HCT116 (cell line): ENCODE measurements around the gene IPO7. TPM values are rescaled to one million over a fixed set of nuclear protein-coding genes. Genes with fewer than 3 reads are reported as not detected.

ENCODE experiments used
- ATAC-seq: fragments of 200-7000 bp; cut with Tn5 transposase; 2 replicates; pipeline ENCODE4 v1.9.1; 2020; ENCODE audit warnings: mild to moderate bottlenecking, moderate library complexity
- BruUV-seq: library from RNA; stranded (reverse); fragments of 400-500 nt; replicated peaks from 2 replicates; lab custom pipeline; 2021; lab: Mats Ljungman, UMichigan
- CTCF ChIA-PET: fragments of 300-600 bp; sonication (Branson Sonifier 250); formaldehyde crosslinking; loops from one replicate; lab custom pipeline; 2021; ENCODE audit warnings: antibody characterized with exemption; lab: Charles Lee
- POLR2A ChIA-PET: fragments of 300-600, 350-600 bp; sonication (Branson Sonifier 250); formaldehyde crosslinking; loops from one replicate; lab custom pipeline; 2021; ENCODE audit warnings: antibody characterized with exemption; lab: Charles Lee
- RAD21 ChIA-PET, 2 experiments: fragments of 300-600 bp; sonication (Branson Sonifier 250); formaldehyde crosslinking; loops; one replicate each; lab custom pipeline; 2023; ENCODE audit warnings: low total read pairs in 2 of 2; ENCODE audit not compliant: uncharacterized antibody in 2 of 2, unreplicated experiment in 2 of 2, low non-redundant PET in 1 of 2; lab: Charles Lee
- DNase-seq: peaks from one replicate; pipeline ENCODE4 v3.0.0-alpha.2; 2010; ENCODE audit warnings: low read depth, low spot score
- H2AFZ ChIP-seq: fragments of 200-600 bp; shearing (Covaris generic), sonication (generic); 2 replicates; pipeline ENCODE4 v1.6.1; 2017; ENCODE audit warnings: low read depth, mixed run types, mixed read lengths, antibody characterized with exemption, low read length; ENCODE audit not compliant: poor library complexity, severe bottlenecking
- H3K27ac ChIP-seq: 2 replicates; pipeline ENCODE4 v1.5.1; 2012; ENCODE audit warnings: low read depth, low read length
- H3K27me3 ChIP-seq: fragments of 200-600 bp; sonication (generic); 2 replicates; pipeline ENCODE4 v1.6.1; 2016; ENCODE audit warnings: mixed run types, low read length, mixed read lengths; ENCODE audit not compliant: insufficient read depth
- H3K36me3 ChIP-seq, 2 experiments: fragments of 200-500 bp in 1 of 2; fragments of 200-600 bp in 1 of 2; sonication (Bioruptor generic) in 1 of 2; sonication (generic) in 1 of 2; 2 replicates each; pipeline versions ENCODE4 v1.5.1 to v1.6.1; 2014 to 2016; ENCODE audit warnings: low read length in 2 of 2, inconsistent platforms in 1 of 2, mixed read lengths in 1 of 2, mixed run types in 1 of 2; ENCODE audit not compliant: insufficient read depth in 2 of 2, control insufficient read depth in 1 of 2
- H3K4me1 ChIP-seq, 2 experiments: fragments of 200-600 bp in 1 of 2; sonication (generic) in 1 of 2; 2 replicates each; pipeline versions ENCODE4 v1.5.1 to v1.6.1; 2012 to 2017; ENCODE audit warnings: low read length in 2 of 2, inconsistent platforms in 1 of 2, mild to moderate bottlenecking in 1 of 2, mixed read lengths in 1 of 2, mixed run types in 1 of 2, moderate library complexity in 1 of 2; ENCODE audit not compliant: insufficient read depth in 2 of 2, control insufficient read depth in 1 of 2
- H3K4me2 ChIP-seq: fragments of 200-600 bp; sonication (generic); 2 replicates; pipeline ENCODE4 v1.6.1; 2017; ENCODE audit warnings: mixed run types, low read length, mixed read lengths
- H3K4me3 ChIP-seq, 2 experiments: fragments of 200-600 bp in 1 of 2; sonication (generic) in 1 of 2; replicated peaks in 1 of 2; 2 replicates each; pipeline ENCODE4 v1.5.1; 2011 to 2016; ENCODE audit warnings: low read length in 2 of 2, control low read depth in 1 of 2, low read depth in 1 of 2, mild to moderate bottlenecking in 1 of 2, mixed read lengths in 1 of 2, mixed run types in 1 of 2
- H3K79me2 ChIP-seq: fragments of 200-600 bp; sonication (generic); 2 replicates; pipeline ENCODE4 v1.6.1; 2017; ENCODE audit warnings: mild to moderate bottlenecking, mixed run types, low read length, moderate library complexity, mixed read lengths; ENCODE audit not compliant: insufficient read depth
- H3K9ac ChIP-seq: fragments of 200-600 bp; sonication (generic); 2 replicates; pipeline ENCODE4 v1.6.1; 2016; ENCODE audit warnings: low read length, mixed read lengths
- H3K9me2 ChIP-seq: fragments of 200-600 bp; sonication (generic), shearing (Covaris generic); 2 replicates; pipeline ENCODE4 v1.6.1; 2017; ENCODE audit warnings: mixed run types, mild to moderate bottlenecking, moderate library complexity; ENCODE audit not compliant: insufficient read depth
- H3K9me3 ChIP-seq, 2 experiments: fragments of 200-500 bp in 1 of 2; fragments of 200-600 bp in 1 of 2; sonication (Bioruptor generic) in 1 of 2; sonication (generic) in 1 of 2; 2 replicates each; pipeline ENCODE4 v1.6.1; 2014 to 2017; ENCODE audit warnings: low read length in 2 of 2, mixed read lengths in 2 of 2, inconsistent platforms in 1 of 2, low read depth in 1 of 2, mild to moderate bottlenecking in 1 of 2, mixed run types in 1 of 2, moderate library complexity in 1 of 2; ENCODE audit not compliant: control insufficient read depth in 1 of 2, insufficient read depth in 1 of 2
- H4K20me1 ChIP-seq: fragments of 200-600 bp; sonication (generic), shearing (Covaris generic); 2 replicates; pipeline ENCODE4 v1.6.1; 2017; ENCODE audit warnings: mixed run types, mild to moderate bottlenecking, moderate library complexity; ENCODE audit not compliant: insufficient read depth
- EGR1 ChIP-seq: IDR thresholded peaks from 2 replicates; pipeline ENCODE4 v1.6.1; 2012; ENCODE audit warnings: low read depth
- FOSL1 ChIP-seq: IDR thresholded peaks from 2 replicates; pipeline ENCODE4 v1.6.1; 2012; ENCODE audit warnings: low read depth
- JUND ChIP-seq: IDR thresholded peaks from 2 replicates; pipeline ENCODE4 v1.6.1; 2012
- POLR2A ChIP-seq: IDR thresholded peaks from 2 replicates; pipeline ENCODE4 v1.7.0; 2011; ENCODE audit warnings: borderline replicate concordance; ENCODE audit not compliant: insufficient read depth, insufficient read length; ENCODE audit errors: extremely low read depth
- TCF7L2 ChIP-seq: IDR thresholded peaks from 2 replicates; pipeline ENCODE4 v1.7.0; 2011; ENCODE audit warnings: borderline replicate concordance, inconsistent platforms; ENCODE audit not compliant: insufficient read depth, insufficient read length; ENCODE audit errors: extremely low read depth
- intact Hi-C: fragments of 100-400 bp; cut with micrococcal nuclease; formaldehyde crosslinking; loops from 2 replicates; pipeline ENCODE4 v1.10.0; 2022
- total RNA-seq: library from RNA; stranded (reverse); gene quantifications from one replicate; pipeline ENCODE4 v1.2.1, GENCODE V29; 2021; ENCODE audit not compliant: unreplicated experiment
- TF ChIP-seq, protein P1 (sequence below): IDR thresholded peaks from 2 replicates; pipeline ENCODE4 v1.6.1; 2012
- TF ChIP-seq, protein P2 (sequence below): IDR thresholded peaks from 2 replicates; pipeline ENCODE4 v1.6.1; 2011; ENCODE audit warnings: mild to moderate bottlenecking, low read length, moderate library complexity; ENCODE audit not compliant: insufficient replicate concordance; ENCODE audit errors: extremely low read depth
- TF ChIP-seq, protein P3 (sequence below): IDR thresholded peaks from 2 replicates; pipeline ENCODE4 v1.6.1; 2012; ENCODE audit warnings: low read depth

IPO7 gene
- total RNA-seq, 1 experiment from 2014 or later, result 186 TPM

DNA sequence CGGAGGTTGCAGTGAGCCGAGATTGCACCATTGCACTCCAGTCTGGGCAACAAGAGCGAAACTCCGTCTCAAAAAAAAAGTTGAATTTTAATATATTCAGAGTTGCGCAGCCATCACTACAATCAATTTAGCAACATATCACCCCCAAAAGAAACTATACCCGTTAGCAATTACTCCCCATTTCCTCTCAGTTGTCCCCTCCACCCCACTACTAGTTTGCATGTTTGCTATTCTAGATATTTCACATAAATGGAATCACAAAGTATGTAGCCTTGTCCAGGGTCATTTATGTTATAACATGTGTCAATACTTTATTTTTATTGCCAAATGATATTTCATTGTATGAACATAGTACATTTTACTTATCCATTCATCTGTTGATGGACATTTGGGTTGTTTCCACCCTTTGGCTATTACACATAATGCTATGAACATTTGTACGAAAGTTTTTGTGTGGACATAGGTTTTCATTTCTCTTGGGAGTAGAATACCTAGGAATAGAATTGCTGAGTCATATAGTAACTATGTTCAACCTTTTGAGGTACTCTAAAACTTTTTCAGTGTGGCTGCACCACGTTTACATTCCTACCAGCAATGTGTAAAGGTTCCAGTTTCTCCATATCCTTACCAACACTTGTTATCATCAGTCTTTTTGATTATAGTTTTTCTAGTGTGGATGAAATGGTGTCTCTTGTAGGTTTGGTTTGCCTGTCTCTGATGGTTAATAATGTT lies 78.5 kb downstream of the IPO7 start:
- H3K9ac ChIP-seq, result peak overlapping the region; percentile 24
- peak overlapping the region; percentile 49; the same call in 1 of the 2 replicates for H3K27ac ChIP-seq
- ChIA-PET CTCF (no interaction called here), RAD21 (no interaction called here), POLR2A (no interaction called here)
- no peaks in the 10 kb centered on the region for H3K36me3 ChIP-seq
- no TSS peak for BruUV-seq
- H3K9me3 ChIP-seq, result no peaks in the 10 kb centered on the region
- peak overlapping the region; percentile 83 for H3K4me2 ChIP-seq
- TF ChIP-seq FOSL1 (peak; percentile 34; the same call in 1 of the 2 replicates), JUND (no peak)
- TF ChIP-seq, protein P1, sequence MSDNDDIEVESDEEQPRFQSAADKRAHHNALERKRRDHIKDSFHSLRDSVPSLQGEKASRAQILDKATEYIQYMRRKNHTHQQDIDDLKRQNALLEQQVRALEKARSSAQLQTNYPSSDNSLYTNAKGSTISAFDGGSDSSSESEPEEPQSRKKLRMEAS, result 0 out of 2 replicates have a peak, but pooled peaks have one; percentile 28
- no peaks in the 10 kb centered on the region for H4K20me1 ChIP-seq
- no peaks in the 10 kb centered on the region for H3K27me3 ChIP-seq
- peaks cover 74% of the 10 kb centered on the region for H3K79me2 ChIP-seq
- ATAC-seq (no peak), DNase-seq (no peak)
- H3K4me3 ChIP-seq, result peak overlapping the region in 1 of 2 experiments; percentile 3; a peak in 1 of 4 replicates
- peaks cover 10 to 27% of the 10 kb centered on the region in 2 experiments for H3K4me1 ChIP-seq
- no peaks in the 10 kb centered on the region for H3K9me2 ChIP-seq
- no peak overlapping the region for H2AFZ ChIP-seq
- intact Hi-C loops, result loop anchor here (5.0 kb wide), 1 partner anchor 149 kb away; no protein-coding TSS in a partner anchor

DNA sequence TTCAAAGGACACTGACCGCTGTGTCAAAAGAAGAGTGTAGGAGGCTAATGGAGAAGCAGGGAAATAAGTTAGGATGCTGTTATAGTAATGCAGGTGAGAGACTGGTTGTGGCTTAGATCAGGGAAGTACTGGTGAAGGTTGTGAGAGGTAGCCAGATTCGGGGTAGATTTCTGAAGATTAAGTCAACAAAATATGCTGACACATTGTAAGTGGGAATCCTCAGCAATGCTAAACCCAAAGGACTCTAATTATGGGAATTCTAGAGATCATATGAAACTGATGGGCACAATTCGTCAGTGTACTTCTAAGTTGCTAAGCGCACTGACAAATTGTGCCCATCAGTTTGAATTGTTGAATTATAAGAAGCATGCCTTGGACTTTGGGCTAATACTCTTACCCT lies 86.3 kb downstream of the IPO7 start:
- H3K9me3 ChIP-seq, result no peaks in the 10 kb centered on the region
- H3K36me3 ChIP-seq, result peaks cover 9 to 19% of the 10 kb centered on the region in 2 experiments; a peak in 3 of 4 replicates
- intact Hi-C loops, result no loop called here
- H3K27me3 ChIP-seq, result no peaks in the 10 kb centered on the region
- no peak overlapping the region for H3K27ac ChIP-seq
- ChIA-PET POLR2A (no interaction called here), CTCF (no interaction called here), RAD21 (no interaction called here)
- peaks cover 37% of the 10 kb centered on the region for H3K79me2 ChIP-seq
- no peak overlapping the region for H2AFZ ChIP-seq
- ATAC-seq (no peak), DNase-seq (no peak)
- no peak overlapping the region for H3K4me2 ChIP-seq
- TF ChIP-seq EGR1 (no peak), POLR2A (no peak), TCF7L2 (no peak)
- TF ChIP-seq, protein P2, sequence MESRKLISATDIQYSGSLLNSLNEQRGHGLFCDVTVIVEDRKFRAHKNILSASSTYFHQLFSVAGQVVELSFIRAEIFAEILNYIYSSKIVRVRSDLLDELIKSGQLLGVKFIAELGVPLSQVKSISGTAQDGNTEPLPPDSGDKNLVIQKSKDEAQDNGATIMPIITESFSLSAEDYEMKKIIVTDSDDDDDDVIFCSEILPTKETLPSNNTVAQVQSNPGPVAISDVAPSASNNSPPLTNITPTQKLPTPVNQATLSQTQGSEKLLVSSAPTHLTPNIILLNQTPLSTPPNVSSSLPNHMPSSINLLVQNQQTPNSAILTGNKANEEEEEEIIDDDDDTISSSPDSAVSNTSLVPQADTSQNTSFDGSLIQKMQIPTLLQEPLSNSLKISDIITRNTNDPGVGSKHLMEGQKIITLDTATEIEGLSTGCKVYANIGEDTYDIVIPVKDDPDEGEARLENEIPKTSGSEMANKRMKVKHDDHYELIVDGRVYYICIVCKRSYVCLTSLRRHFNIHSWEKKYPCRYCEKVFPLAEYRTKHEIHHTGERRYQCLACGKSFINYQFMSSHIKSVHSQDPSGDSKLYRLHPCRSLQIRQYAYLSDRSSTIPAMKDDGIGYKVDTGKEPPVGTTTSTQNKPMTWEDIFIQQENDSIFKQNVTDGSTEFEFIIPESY, result no peak
- TF ChIP-seq, protein P3, sequence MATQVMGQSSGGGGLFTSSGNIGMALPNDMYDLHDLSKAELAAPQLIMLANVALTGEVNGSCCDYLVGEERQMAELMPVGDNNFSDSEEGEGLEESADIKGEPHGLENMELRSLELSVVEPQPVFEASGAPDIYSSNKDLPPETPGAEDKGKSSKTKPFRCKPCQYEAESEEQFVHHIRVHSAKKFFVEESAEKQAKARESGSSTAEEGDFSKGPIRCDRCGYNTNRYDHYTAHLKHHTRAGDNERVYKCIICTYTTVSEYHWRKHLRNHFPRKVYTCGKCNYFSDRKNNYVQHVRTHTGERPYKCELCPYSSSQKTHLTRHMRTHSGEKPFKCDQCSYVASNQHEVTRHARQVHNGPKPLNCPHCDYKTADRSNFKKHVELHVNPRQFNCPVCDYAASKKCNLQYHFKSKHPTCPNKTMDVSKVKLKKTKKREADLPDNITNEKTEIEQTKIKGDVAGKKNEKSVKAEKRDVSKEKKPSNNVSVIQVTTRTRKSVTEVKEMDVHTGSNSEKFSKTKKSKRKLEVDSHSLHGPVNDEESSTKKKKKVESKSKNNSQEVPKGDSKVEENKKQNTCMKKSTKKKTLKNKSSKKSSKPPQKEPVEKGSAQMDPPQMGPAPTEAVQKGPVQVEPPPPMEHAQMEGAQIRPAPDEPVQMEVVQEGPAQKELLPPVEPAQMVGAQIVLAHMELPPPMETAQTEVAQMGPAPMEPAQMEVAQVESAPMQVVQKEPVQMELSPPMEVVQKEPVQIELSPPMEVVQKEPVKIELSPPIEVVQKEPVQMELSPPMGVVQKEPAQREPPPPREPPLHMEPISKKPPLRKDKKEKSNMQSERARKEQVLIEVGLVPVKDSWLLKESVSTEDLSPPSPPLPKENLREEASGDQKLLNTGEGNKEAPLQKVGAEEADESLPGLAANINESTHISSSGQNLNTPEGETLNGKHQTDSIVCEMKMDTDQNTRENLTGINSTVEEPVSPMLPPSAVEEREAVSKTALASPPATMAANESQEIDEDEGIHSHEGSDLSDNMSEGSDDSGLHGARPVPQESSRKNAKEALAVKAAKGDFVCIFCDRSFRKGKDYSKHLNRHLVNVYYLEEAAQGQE, result no peak
- H3K9me2 ChIP-seq, result no peaks in the 10 kb centered on the region
- H3K4me1 ChIP-seq, result no peaks in the 10 kb centered on the region
- BruUV-seq, result no TSS peak
- H4K20me1 ChIP-seq, result no peaks in the 10 kb centered on the region
- H3K9ac ChIP-seq, result no peak overlapping the region
- H3K4me3 ChIP-seq, result no peak overlapping the region
